ENCODE data around the gene TBC1D22B. TPM values are rescaled to one million over a fixed set of nuclear protein-coding genes. Genes with fewer than 3 reads are reported as not detected.

Gene TBC1D22B
- total and polyA plus RNA-seq, 2 experiments from 2014 or later: 9.1 to 19.9 TPM

DNA sequence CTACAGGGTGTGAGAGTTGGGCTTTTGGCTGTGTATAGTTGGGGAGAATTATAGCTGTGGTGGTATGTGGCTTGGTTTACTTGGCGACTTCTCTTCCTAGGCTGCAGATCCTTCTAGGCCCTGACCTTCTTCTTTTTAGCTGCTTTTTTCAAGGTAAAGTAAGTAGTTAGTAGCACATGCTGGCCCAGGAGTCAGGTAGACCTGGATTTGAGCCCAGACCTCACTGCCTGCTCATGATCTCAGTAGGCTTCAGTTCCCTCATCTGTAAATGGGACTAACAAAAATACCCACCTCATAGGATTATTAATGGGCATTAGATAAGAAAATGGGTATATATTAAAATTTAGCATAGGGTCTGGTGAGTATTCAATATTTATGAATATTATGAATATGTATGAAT, 17.8 kb downstream of the TBC1D22B start:
- H3K27me3 ChIP-seq (ENCODE audit: insufficient read depth): no peaks in the 10 kb centered on the region
- peaks cover 52% of the 10 kb centered on the region for H3K79me2 ChIP-seq (replicated peaks; ENCODE audit: insufficient read depth)
- Mint-ChIP-seq H3K27me3 (ENCODE audit: insufficient read depth, low read depth, poor library complexity) (no peaks in the 10 kb centered on the region), H3K4me3 (no peak overlapping the region), H3K9me3 (no peaks in the 10 kb centered on the region), H3K4me1 (peaks cover 4% of the 10 kb centered on the region; the same call in 2 of the 3 replicates), H3K27ac (no peak overlapping the region), H3K36me3 (ENCODE audit: low read depth) (peaks cover 12% of the 10 kb centered on the region)
- H3K9me2 ChIP-seq (ENCODE audit: insufficient read depth): no peaks in the 10 kb centered on the region
- no peak overlapping the region for H2AFZ ChIP-seq
- H3K36me3 ChIP-seq (ENCODE audit: insufficient read depth): peaks cover 9% of the 10 kb centered on the region; the same call in 1 of the 2 replicates
- H3K4me3 ChIP-seq: no peak overlapping the region
- H3K27ac ChIP-seq (ENCODE audit: low read depth): no peak overlapping the region
- H4K20me1 ChIP-seq (replicated peaks; ENCODE audit: insufficient read depth): peaks cover 7% of the 10 kb centered on the region; the same call in 1 of the 2 replicates
- DNase-seq (ENCODE audit: low spot score): no peak
- TF ChIP-seq NANOG (IDR thresholded peaks at IDR 0.05; ENCODE audit: borderline replicate concordance) (no peak), STAT1 (IDR thresholded peaks at IDR 0.05; ENCODE audit: unreplicated experiment) (no peak), ZNF114 (CRISPR knock-in tag; IDR thresholded peaks at IDR 0.05) (no peak)
- TF ChIP-seq, protein P1, sequence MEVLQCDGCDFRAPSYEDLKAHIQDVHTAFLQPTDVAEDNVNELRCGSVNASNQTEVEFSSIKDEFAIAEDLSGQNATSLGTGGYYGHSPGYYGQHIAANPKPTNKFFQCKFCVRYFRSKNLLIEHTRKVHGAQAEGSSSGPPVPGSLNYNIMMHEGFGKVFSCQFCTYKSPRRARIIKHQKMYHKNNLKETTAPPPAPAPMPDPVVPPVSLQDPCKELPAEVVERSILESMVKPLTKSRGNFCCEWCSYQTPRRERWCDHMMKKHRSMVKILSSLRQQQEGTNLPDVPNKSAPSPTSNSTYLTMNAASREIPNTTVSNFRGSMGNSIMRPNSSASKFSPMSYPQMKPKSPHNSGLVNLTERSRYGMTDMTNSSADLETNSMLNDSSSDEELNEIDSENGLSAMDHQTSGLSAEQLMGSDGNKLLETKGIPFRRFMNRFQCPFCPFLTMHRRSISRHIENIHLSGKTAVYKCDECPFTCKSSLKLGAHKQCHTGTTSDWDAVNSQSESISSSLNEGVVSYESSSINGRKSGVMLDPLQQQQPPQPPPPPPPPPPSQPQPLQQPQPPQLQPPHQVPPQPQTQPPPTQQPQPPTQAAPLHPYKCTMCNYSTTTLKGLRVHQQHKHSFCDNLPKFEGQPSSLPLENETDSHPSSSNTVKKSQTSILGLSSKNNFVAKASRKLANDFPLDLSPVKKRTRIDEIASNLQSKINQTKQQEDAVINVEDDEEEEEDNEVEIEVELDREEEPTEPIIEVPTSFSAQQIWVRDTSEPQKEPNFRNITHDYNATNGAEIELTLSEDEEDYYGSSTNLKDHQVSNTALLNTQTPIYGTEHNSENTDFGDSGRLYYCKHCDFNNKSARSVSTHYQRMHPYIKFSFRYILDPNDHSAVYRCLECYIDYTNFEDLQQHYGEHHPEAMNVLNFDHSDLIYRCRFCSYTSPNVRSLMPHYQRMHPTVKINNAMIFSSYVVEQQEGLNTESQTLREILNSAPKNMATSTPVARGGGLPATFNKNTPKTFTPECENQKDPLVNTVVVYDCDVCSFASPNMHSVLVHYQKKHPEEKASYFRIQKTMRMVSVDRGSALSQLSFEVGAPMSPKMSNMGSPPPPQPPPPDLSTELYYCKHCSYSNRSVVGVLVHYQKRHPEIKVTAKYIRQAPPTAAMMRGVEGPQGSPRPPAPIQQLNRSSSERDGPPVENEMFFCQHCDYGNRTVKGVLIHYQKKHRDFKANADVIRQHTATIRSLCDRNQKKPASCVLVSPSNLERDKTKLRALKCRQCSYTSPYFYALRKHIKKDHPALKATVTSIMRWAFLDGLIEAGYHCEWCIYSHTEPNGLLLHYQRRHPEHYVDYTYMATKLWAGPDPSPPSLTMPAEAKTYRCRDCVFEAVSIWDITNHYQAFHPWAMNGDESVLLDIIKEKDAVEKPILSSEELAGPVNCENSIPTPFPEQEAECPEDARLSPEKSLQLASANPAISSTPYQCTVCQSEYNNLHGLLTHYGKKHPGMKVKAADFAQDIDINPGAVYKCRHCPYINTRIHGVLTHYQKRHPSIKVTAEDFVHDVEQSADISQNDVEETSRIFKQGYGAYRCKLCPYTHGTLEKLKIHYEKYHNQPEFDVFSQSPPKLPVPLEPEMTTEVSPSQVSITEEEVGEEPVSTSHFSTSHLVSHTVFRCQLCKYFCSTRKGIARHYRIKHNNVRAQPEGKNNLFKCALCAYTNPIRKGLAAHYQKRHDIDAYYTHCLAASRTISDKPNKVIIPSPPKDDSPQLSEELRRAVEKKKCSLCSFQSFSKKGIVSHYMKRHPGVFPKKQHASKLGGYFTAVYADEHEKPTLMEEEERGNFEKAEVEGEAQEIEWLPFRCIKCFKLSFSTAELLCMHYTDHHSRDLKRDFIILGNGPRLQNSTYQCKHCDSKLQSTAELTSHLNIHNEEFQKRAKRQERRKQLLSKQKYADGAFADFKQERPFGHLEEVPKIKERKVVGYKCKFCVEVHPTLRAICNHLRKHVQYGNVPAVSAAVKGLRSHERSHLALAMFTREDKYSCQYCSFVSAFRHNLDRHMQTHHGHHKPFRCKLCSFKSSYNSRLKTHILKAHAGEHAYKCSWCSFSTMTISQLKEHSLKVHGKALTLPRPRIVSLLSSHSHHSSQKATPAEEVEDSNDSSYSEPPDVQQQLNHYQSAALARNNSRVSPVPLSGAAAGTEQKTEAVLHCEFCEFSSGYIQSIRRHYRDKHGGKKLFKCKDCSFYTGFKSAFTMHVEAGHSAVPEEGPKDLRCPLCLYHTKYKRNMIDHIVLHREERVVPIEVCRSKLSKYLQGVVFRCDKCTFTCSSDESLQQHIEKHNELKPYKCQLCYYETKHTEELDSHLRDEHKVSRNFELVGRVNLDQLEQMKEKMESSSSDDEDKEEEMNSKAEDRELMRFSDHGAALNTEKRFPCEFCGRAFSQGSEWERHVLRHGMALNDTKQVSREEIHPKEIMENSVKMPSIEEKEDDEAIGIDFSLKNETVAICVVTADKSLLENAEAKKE (CRISPR knock-in tag; IDR thresholded peaks at IDR 0.05): no peak
- TF ChIP-seq, protein P2, sequence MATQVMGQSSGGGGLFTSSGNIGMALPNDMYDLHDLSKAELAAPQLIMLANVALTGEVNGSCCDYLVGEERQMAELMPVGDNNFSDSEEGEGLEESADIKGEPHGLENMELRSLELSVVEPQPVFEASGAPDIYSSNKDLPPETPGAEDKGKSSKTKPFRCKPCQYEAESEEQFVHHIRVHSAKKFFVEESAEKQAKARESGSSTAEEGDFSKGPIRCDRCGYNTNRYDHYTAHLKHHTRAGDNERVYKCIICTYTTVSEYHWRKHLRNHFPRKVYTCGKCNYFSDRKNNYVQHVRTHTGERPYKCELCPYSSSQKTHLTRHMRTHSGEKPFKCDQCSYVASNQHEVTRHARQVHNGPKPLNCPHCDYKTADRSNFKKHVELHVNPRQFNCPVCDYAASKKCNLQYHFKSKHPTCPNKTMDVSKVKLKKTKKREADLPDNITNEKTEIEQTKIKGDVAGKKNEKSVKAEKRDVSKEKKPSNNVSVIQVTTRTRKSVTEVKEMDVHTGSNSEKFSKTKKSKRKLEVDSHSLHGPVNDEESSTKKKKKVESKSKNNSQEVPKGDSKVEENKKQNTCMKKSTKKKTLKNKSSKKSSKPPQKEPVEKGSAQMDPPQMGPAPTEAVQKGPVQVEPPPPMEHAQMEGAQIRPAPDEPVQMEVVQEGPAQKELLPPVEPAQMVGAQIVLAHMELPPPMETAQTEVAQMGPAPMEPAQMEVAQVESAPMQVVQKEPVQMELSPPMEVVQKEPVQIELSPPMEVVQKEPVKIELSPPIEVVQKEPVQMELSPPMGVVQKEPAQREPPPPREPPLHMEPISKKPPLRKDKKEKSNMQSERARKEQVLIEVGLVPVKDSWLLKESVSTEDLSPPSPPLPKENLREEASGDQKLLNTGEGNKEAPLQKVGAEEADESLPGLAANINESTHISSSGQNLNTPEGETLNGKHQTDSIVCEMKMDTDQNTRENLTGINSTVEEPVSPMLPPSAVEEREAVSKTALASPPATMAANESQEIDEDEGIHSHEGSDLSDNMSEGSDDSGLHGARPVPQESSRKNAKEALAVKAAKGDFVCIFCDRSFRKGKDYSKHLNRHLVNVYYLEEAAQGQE (IDR thresholded peaks at IDR 0.05; ENCODE audit: unreplicated experiment): no peak
- no peaks in the 10 kb centered on the region for H3K4me1 ChIP-seq (ENCODE audit: insufficient read depth)
- no peak for ATAC-seq
- H3K4me2 ChIP-seq: no peak overlapping the region
- no peaks in the 10 kb centered on the region for H3F3A ChIP-seq (replicated peaks; ENCODE audit: low read depth)
